ENCODE results near the gene AGER. TPM values are rescaled to one million over a fixed set of nuclear protein-coding genes. Genes with fewer than 3 reads are reported as not detected.
"Not testable (repeated sequence)": the region's sequence is repeated elsewhere in the genome, so short reads cannot be mapped to it uniquely, and the experiment has no call there.

Gene AGER
- total and polyA plus RNA-seq, 9 donors = 3.4 to 12.8 (median 7.9) TPM

- intact Hi-C loops (cut with DNase I) = loop anchor here in 1 of 4 donors (10.0 kb wide), 2 partner anchors 465 to 785 kb away; partner anchors contain the start of genes DDAH2, LY6G6C and MPIG6B
- peaks cover 5% of the 10 kb centered on the region for H3K4me1 ChIP-seq (ENCODE audit: insufficient read depth)
- 0 to 5% (median 0%) methylated on average over 8 to 23 of the region's 23 CpGs for WGBS, 3 donors
These were observed 5.6 kb upstream of the AGER start for GRCh38 chr6:32189742-32190053.

GRCh38 chr6:32189069-32189741 is 5.2 kb upstream of the AGER start:
- no peak for TF ChIP-seq EP300 (IDR thresholded peaks at IDR 0.05)
- no peak for TF ChIP-seq POLR2A (IDR thresholded peaks at IDR 0.05)
- TF ChIP-seq CTCF (IDR thresholded peaks at IDR 0.05) = no peak
- H3K9me3 ChIP-seq = no peaks in the 10 kb centered on the region
- no peaks in the 10 kb centered on the region for H3K27me3 ChIP-seq
- H3K36me3 ChIP-seq = no peaks in the 10 kb centered on the region
- peak overlapping the region; percentile 55 for H3K4me3 ChIP-seq
- H3K27ac ChIP-seq = peak overlapping the region; percentile 93 to 95
- intact Hi-C loops (cut with DNase I) = loop anchor here in 1 of 4 donors (10.0 kb wide), 1 partner anchor 464 kb away; the partner anchor contains the start of genes DDAH2, LY6G6C and MPIG6B
- 0 to 1% (median 0%) methylated on average over 8 to 10 of the region's 10 CpGs for WGBS, 3 donors
- peak in 1 of 5 donors; percentile 54 for DNase-seq
- peaks cover 5% of the 10 kb centered on the region for H3K4me1 ChIP-seq (ENCODE audit: insufficient read depth)

More at GRCh38 chr6:32189742-32190053, 5.6 kb upstream of the AGER start:
- no peak for TF ChIP-seq EP300 (IDR thresholded peaks at IDR 0.05)
- TF ChIP-seq CTCF (IDR thresholded peaks at IDR 0.05) = no peak
- TF ChIP-seq POLR2A (IDR thresholded peaks at IDR 0.05) = no peak
- Histone ChIP-seq H3K36me3 (no peaks in the 10 kb centered on the region), H3K9me3 (no peaks in the 10 kb centered on the region), H3K27ac (peak overlapping the region; percentile 93 to 95), H3K27me3 (no peaks in the 10 kb centered on the region), H3K4me3 (peak overlapping the region; percentile 55)
- DNase-seq = peak in 4 of 5 donors; percentile 72 to 85 (median 79)

- H3K4me1 ChIP-seq (ENCODE audit: insufficient read depth) = peaks cover 5% of the 10 kb centered on the region
- TF ChIP-seq POLR2A (IDR thresholded peaks at IDR 0.05) = no peak
- no peak for TF ChIP-seq CTCF (IDR thresholded peaks at IDR 0.05)
- TF ChIP-seq EP300 (IDR thresholded peaks at IDR 0.05) = no peak
- H3K4me3 ChIP-seq = peak overlapping the region; percentile 55
- H3K27me3 ChIP-seq = no peaks in the 10 kb centered on the region
- 2 to 6% (median 3%) methylated on average over 13 of the region's 13 CpGs for WGBS, 3 donors
- DNase-seq = peak in 4 of 5 donors; percentile 28 to 73 (median 44)
- no peaks in the 10 kb centered on the region for H3K9me3 ChIP-seq
- intact Hi-C loops (cut with DNase I) = loop anchor here in 1 of 4 donors (10.0 kb wide), 1 partner anchor 464 kb away; the partner anchor contains the start of genes DDAH2, LY6G6C and MPIG6B
- no peaks in the 10 kb centered on the region for H3K36me3 ChIP-seq
- H3K27ac ChIP-seq = peak overlapping the region; percentile 93 to 95
These were observed 4.5 kb upstream of the AGER start for GRCh38 chr6:32188381-32189068.

DNA sequence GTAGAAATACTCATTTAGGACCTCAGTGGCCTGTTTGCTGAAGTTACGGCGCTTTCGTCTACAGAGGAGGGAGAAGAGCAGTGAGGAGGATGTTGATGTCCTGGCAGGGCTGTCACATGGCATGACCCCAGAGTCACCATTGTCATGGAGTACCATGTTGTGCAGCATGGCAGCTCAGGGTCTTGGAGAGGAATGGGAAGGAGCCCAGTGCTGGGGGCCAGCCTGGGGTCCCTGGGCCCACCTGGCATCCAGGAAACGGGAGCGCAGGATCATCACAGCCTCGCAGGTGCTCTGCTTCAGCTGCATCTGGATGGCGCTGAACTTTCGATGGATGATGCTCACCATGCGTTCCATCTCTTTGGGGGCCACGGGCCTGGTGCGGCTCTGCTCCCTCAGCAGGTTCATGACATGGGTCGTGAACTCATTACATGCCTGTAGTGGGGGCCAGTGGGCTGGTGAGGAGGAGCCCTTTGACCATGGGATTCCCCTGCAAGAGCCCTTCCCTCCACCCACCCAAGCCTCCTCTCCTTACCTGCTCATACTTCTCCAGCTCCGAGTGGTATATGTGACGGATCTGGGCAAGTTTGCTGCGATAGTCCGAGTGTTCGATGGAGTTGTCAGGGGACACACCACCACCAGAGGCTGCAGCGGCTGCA is 3.8 kb upstream of the AGER start:
- peak overlapping the region in 1 of 2 donors; percentile 93 for H3K27ac ChIP-seq
- H3K4me3 ChIP-seq; H3K36me3 ChIP-seq; H3K27me3 ChIP-seq; H3K4me1 ChIP-seq (ENCODE audit: insufficient read depth); H3K9me3 ChIP-seq: not testable (repeated sequence)
- intact Hi-C loops (cut with DNase I) = loop anchor here in 1 of 4 donors (10.0 kb wide), 1 partner anchor 463 kb away; the partner anchor contains the start of genes DDAH2, LY6G6C and MPIG6B
- DNase-seq = peak in 3 of 5 donors; percentile 38 to 47 (median 39)
- 48 to 57% (median 51%) methylated on average over 18 of the region's 18 CpGs for WGBS, 3 donors
